GM12878 (cell line): ENCODE results near the gene VSIG10. TPM values are rescaled to one million over a fixed set of nuclear protein-coding genes. Genes with fewer than 3 reads are reported as not detected.

Source experiments
- ATAC-seq: fragments of 200-7000 bp; cut with Tn5 transposase; 3 replicates; pipeline ENCODE4 v1.9.1; 2020; ENCODE audit warnings: mild to moderate bottlenecking, moderate library complexity
- BruUV-seq: library from RNA; stranded (reverse); fragments of 400-500 nt; replicated peaks from 2 replicates; lab custom pipeline; 2021; lab: Mats Ljungman, UMichigan
- CTCF ChIA-PET: fragments of 300-600 bp; sonication (Branson Sonifier 250); formaldehyde crosslinking; extraction: SDS; loops from one replicate; lab custom pipeline; 2021; ENCODE audit warnings: inconsistent platforms; lab: Yijun Ruan, JAX
- POLR2A ChIA-PET: fragments of 350-600 bp; formaldehyde crosslinking; extraction: SDS; loops from one replicate; lab custom pipeline; 2021; ENCODE audit warnings: inconsistent platforms; lab: Charles Lee
- RAD21 ChIA-PET: fragments of 300-600 bp; sonication (Branson Sonifier 250); formaldehyde crosslinking; loops from one replicate; lab custom pipeline; 2023; ENCODE audit warnings: antibody characterized with exemption; ENCODE audit not compliant: unreplicated experiment; lab: Charles Lee
- SMC1A ChIA-PET: fragments of 300-600 bp; sonication (Branson Sonifier 250); formaldehyde crosslinking; loops from one replicate; lab custom pipeline; 2023; ENCODE audit not compliant: unreplicated experiment, uncharacterized antibody; lab: Charles Lee
- DNase-seq: peaks from one replicate; pipeline ENCODE4 v3.0.0-alpha.2; 2011; ENCODE audit warnings: low read depth, low spot score
- FAIRE-seq: peaks from 3 replicates; lab custom pipeline; 2011; peaks lifted over from hg19 to GRCh38; lab: Jason Lieb, UNC
- H2AFZ ChIP-seq: 2 replicates; pipeline ENCODE4 v1.6.0; 2011; ENCODE audit warnings: low read depth, low read length, control low read depth; ENCODE audit not compliant: control insufficient read depth
- H3K27ac ChIP-seq: 2 replicates; pipeline ENCODE4 v1.5.1; 2011; ENCODE audit warnings: control low read depth; ENCODE audit not compliant: control insufficient read depth, insufficient read depth
- H3K27me3 ChIP-seq, 2 experiments: replicated peaks in 1 of 2; 2 replicates each; pipeline versions ENCODE4 v1.6.0 to v1.6.1; 2011; ENCODE audit warnings: low read length in 1 of 2; ENCODE audit not compliant: control insufficient read depth in 2 of 2, insufficient read depth in 2 of 2
- H3K36me3 ChIP-seq, 2 experiments: 2 replicates each; pipeline ENCODE4 v1.5.1; 2011; ENCODE audit warnings: low read length in 1 of 2; ENCODE audit not compliant: control insufficient read depth in 2 of 2, insufficient read depth in 2 of 2
- H3K4me1 ChIP-seq: 2 replicates; pipeline ENCODE4 v1.6.1; 2011; ENCODE audit warnings: mild to moderate bottlenecking, low read length, moderate library complexity, mixed read lengths; ENCODE audit not compliant: control insufficient read depth, insufficient read depth
- H3K4me2 ChIP-seq: 2 replicates; pipeline ENCODE4 v1.6.0; 2011; ENCODE audit warnings: control low read depth; ENCODE audit not compliant: control insufficient read depth, insufficient read depth
- H3K4me3 ChIP-seq: fragments of 200-600 bp; sonication (generic); 2 replicates; pipeline ENCODE4 v1.5.1; 2016
- H3K79me2 ChIP-seq: 2 replicates; pipeline ENCODE4 v1.6.0; 2011; ENCODE audit warnings: low read length; ENCODE audit not compliant: control insufficient read depth, insufficient read depth
- H3K9ac ChIP-seq: 2 replicates; pipeline ENCODE4 v1.8.0; 2011; ENCODE audit warnings: low read length, control low read depth, mixed read lengths; ENCODE audit not compliant: control insufficient read depth, insufficient read depth
- H3K9me3 ChIP-seq: replicated peaks from 3 replicates; pipeline ENCODE4 v1.5.1; 2011; ENCODE audit warnings: mild to moderate bottlenecking, low read length; ENCODE audit not compliant: control insufficient read depth, insufficient read depth
- H4K20me1 ChIP-seq: 2 replicates; pipeline ENCODE4 v1.6.0; 2011; ENCODE audit not compliant: control insufficient read depth, insufficient read depth
- ASH2L ChIP-seq: fragments of 300-600, 200-600 bp; sonication (generic); IDR thresholded peaks from 2 replicates; pipeline ENCODE4 v1.6.1; 2017; ENCODE audit warnings: low read depth, mild to moderate bottlenecking, borderline replicate concordance
- BRCA1 ChIP-seq: IDR thresholded peaks from 2 replicates; pipeline ENCODE4 v1.6.1; 2011; ENCODE audit warnings: low read depth, low read length, improper control_type of control experiment
- CBX3 ChIP-seq: fragments of 200-600 bp; sonication (generic); IDR thresholded peaks from 2 replicates; pipeline ENCODE4 v1.6.1; 2016; ENCODE audit warnings: low read depth, borderline replicate concordance
- CHD4 ChIP-seq: fragments of 200-600 bp; sonication (generic); IDR thresholded peaks from 2 replicates; pipeline ENCODE4 v1.6.1; 2016; ENCODE audit warnings: mild to moderate bottlenecking
- MTA2 ChIP-seq: fragments of 450-650 bp; IDR thresholded peaks from 2 replicates; pipeline ENCODE4 v1.6.1; 2016; ENCODE audit warnings: low read depth, mild to moderate bottlenecking, moderate library complexity
- NR2C2 ChIP-seq: IDR thresholded peaks from 2 replicates; pipeline ENCODE4 v1.6.1; 2011; ENCODE audit warnings: borderline replicate concordance, low read depth; ENCODE audit not compliant: control insufficient read depth, insufficient read length
- POLR2AphosphoS5 ChIP-seq: IDR thresholded peaks from 2 replicates; pipeline ENCODE4 v1.6.1; 2011; ENCODE audit warnings: mild to moderate bottlenecking, low read length, inconsistent platforms
- SMARCA5 ChIP-seq: fragments of 450-650 bp; IDR thresholded peaks from 2 replicates; pipeline ENCODE4 v1.6.1; 2017; ENCODE audit warnings: mild to moderate bottlenecking
- SMC3 ChIP-seq: IDR thresholded peaks from 2 replicates; pipeline ENCODE4 v1.6.1; 2011; ENCODE audit warnings: low read length, improper control_type of control experiment, borderline replicate concordance
- SREBF2 ChIP-seq: IDR thresholded peaks from 2 replicates; pipeline ENCODE4 v1.6.1; 2012; ENCODE audit warnings: mild to moderate bottlenecking, low read length
- TCF12 ChIP-seq: IDR thresholded peaks from 2 replicates; pipeline ENCODE4 v1.6.1; 2011; ENCODE audit warnings: low read depth, mild to moderate bottlenecking, low read length
- TCF3 ChIP-seq: IDR thresholded peaks from 2 replicates; pipeline ENCODE4 v1.6.1; 2012; ENCODE audit warnings: low read depth, mild to moderate bottlenecking, low read length, borderline replicate concordance; ENCODE audit not compliant: insufficient read depth
- ZNF274 ChIP-seq: IDR thresholded peaks from one replicate; pipeline ENCODE4 v1.8.0; 2011; ENCODE audit not compliant: insufficient read length, insufficient read depth
- WGBS: methylation state at CpG from one replicate; pipeline ENCODE4 v1.1.6; 2016; ENCODE audit warnings: low lambda C conversion rate; ENCODE audit not compliant: insufficient replicate concordance, insufficient coverage; ENCODE audit errors: missing lambda C conversion rate; 5-methylcytosine and 5-hydroxymethylcytosine counted together
- in situ Hi-C: fragments of 300-500 bp; cut with MboI; formaldehyde crosslinking; loops from 9 replicates; pipeline ENCODE4 v1.14.3; 2018; ENCODE audit warnings: mixed read lengths
- intact Hi-C: fragments of 100-400 bp; cut with micrococcal nuclease; formaldehyde crosslinking; loops from one replicate; pipeline ENCODE4 v1.14.2; 2022; ENCODE audit not compliant: unreplicated experiment
- polyA plus RNA-seq, 11 experiments: library from polyadenylated mRNA; depleted of rRNA in 4 of 11; unstranded in 6 of 11; stranded (reverse) in 5 of 11; fragments of >200 nt; fragmentation: Nextera tagmentation in 4 of 11; fragmentation: Illumina TruSeq in 1 of 11; extraction: Ambion mirVana in 4 of 11; extraction: Trizol in 1 of 11; gene quantifications; 1 replicate in 1 of 11; 2 replicates in 10 of 11; pipeline versions ENCODE4 v1.2.1 to v1.2.3, GENCODE V29; 2011 to 2016; ENCODE audit warnings: inconsistent platforms in 2 of 11, missing spikeins in 2 of 11, low read depth in 1 of 11
- total RNA-seq, 4 experiments: library from RNA; depleted of rRNA in 3 of 4; stranded (reverse); fragments of >200 nt in 3 of 4; fragmentation: Illumina TruSeq in 1 of 4; extraction: Trizol in 1 of 4; gene quantifications; 2 replicates each; pipeline versions ENCODE4 v1.2.1 to v1.2.3, GENCODE V29; 2013 to 2021
- TF ChIP-seq, protein P1 (sequence below): IDR thresholded peaks from 2 replicates; pipeline ENCODE4 v1.6.1; 2011; ENCODE audit warnings: borderline replicate concordance, low read depth, mild to moderate bottlenecking, moderate library complexity, mixed read lengths, low read length; ENCODE audit not compliant: insufficient read depth; ENCODE audit errors: extremely low read length
- TF ChIP-seq, protein P2 (sequence below): fragments of 450-650 bp; IDR thresholded peaks from 2 replicates; pipeline ENCODE4 v1.6.1; 2014; ENCODE audit warnings: mild to moderate bottlenecking
- TF ChIP-seq, protein P3 (sequence below): fragments of 450-650 bp; IDR thresholded peaks from 2 replicates; pipeline ENCODE4 v1.6.1; 2016; ENCODE audit warnings: mild to moderate bottlenecking

VSIG10 gene
- total and polyA plus RNA-seq, 10 of the 15 experiments (the other 5 are each of a cell fraction or from before 2014, with no cell fraction given), result 3.4 to 10.2 (median 5.8) TPM

DNA sequence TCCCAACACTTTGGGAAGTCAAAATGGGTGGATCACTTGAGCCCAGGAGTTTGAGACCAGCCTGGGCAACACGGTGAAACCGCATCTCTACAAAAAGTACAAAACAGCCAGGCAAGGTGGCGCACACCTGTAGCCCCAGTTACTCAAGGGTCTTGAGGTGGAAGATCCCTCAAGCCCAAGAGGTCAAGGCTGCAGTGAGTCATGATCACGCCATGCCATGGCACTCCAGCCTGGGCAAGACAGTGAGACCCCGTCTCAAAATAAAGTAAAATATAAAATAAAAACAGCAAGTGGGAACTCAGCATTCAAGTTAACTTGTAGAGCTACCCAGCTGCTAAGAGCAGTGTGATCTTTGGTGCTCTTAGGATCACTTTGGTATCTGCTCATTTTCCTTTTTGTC is 74.6 kb downstream of the VSIG10 start:
- peaks cover 18 to 45% of the 10 kb centered on the region in 2 experiments for H3K36me3 ChIP-seq
- no peak overlapping the region for H3K9ac ChIP-seq
- RAD21 ChIA-PET, result interaction anchor here (1.3 kb wide), 1 partner anchor 154 kb away, joined by 3 read pairs; no protein-coding TSS in a partner anchor
- no peaks in the 10 kb centered on the region for H4K20me1 ChIP-seq
- H3K4me2 ChIP-seq, result no peak overlapping the region
- 98% methylated on average over 5 of the region's 5 CpGs for WGBS
- FAIRE-seq (no peak), ATAC-seq (no peak), DNase-seq (no peak)
- intact Hi-C loops, result no loop called here
- H3K4me1 ChIP-seq, result no peaks in the 10 kb centered on the region
- SMC1A ChIA-PET, result no interaction called here
- H3K4me3 ChIP-seq, result no peak overlapping the region
- TF ChIP-seq BRCA1, result no peak
- TF ChIP-seq POLR2AphosphoS5, result peak; percentile 23; the same call in 1 of the 2 replicates
- no peak for TF ChIP-seq ZNF274
- POLR2A ChIA-PET, result no interaction called here
- H3K27me3 ChIP-seq, result no peaks in the 10 kb centered on the region
- in situ Hi-C loops, result no loop called here
- no peak overlapping the region for H3K27ac ChIP-seq
- H3K79me2 ChIP-seq, result no peaks in the 10 kb centered on the region
- BruUV-seq, result no TSS peak
- CTCF ChIA-PET, result interaction anchor here (0.7 to 1.5 kb wide), 3 partner anchors 36 to 154 kb away, joined by 3 to 4 read pairs (median 4); no protein-coding TSS in a partner anchor
- no peak overlapping the region for H2AFZ ChIP-seq
- no peaks in the 10 kb centered on the region for H3K9me3 ChIP-seq

DNA sequence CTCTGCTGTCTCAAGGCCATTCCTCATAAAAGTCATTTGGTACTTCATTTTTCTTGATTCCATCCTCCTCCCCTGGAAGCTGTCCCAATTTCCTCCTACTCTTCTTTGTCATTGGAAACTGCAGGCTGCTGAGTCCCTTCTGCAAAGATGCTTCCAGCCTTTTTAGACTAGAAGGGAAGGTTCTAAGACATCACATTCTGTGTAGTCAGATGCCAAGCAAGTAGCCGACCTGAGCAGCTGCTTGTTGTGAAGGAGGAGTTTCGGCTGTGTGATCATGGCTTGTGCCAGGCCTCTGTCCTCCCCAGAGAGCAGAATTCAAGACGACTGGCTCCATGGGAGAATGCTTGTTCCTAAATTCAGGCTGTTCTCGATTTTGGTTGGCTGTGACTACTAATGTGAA is 78.6 kb downstream of the VSIG10 start:
- H3K27ac ChIP-seq, result no peak overlapping the region
- in situ Hi-C loops (no loop called here), intact Hi-C loops (no loop called here)
- ChIA-PET POLR2A (no interaction called here), CTCF (no interaction called here), SMC1A (no interaction called here), RAD21 (no interaction called here)
- no peaks in the 10 kb centered on the region for H4K20me1 ChIP-seq
- no peaks in the 10 kb centered on the region for H3K4me1 ChIP-seq
- no peak overlapping the region for H3K9ac ChIP-seq
- DNase-seq, result no peak
- H2AFZ ChIP-seq, result no peak overlapping the region
- ATAC-seq, result no peak
- 55% methylated on average over 4 of the region's 4 CpGs for WGBS
- no peaks in the 10 kb centered on the region for H3K9me3 ChIP-seq
- H3K4me3 ChIP-seq, result no peak overlapping the region
- FAIRE-seq, result no peak
- no peak for TF ChIP-seq CHD4
- no peak for TF ChIP-seq SMC3
- no peak for TF ChIP-seq SREBF2
- TF ChIP-seq, protein P1, sequence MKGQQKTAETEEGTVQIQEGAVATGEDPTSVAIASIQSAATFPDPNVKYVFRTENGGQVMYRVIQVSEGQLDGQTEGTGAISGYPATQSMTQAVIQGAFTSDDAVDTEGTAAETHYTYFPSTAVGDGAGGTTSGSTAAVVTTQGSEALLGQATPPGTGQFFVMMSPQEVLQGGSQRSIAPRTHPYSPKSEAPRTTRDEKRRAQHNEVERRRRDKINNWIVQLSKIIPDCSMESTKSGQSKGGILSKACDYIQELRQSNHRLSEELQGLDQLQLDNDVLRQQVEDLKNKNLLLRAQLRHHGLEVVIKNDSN, result no peak
- no peak for TF ChIP-seq ZNF274
- no peak for TF ChIP-seq TCF12
- TF ChIP-seq, protein P2, sequence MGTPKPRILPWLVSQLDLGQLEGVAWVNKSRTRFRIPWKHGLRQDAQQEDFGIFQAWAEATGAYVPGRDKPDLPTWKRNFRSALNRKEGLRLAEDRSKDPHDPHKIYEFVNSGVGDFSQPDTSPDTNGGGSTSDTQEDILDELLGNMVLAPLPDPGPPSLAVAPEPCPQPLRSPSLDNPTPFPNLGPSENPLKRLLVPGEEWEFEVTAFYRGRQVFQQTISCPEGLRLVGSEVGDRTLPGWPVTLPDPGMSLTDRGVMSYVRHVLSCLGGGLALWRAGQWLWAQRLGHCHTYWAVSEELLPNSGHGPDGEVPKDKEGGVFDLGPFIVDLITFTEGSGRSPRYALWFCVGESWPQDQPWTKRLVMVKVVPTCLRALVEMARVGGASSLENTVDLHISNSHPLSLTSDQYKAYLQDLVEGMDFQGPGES, result no peak
- TF ChIP-seq TCF3, result no peak
- TF ChIP-seq, protein P3, sequence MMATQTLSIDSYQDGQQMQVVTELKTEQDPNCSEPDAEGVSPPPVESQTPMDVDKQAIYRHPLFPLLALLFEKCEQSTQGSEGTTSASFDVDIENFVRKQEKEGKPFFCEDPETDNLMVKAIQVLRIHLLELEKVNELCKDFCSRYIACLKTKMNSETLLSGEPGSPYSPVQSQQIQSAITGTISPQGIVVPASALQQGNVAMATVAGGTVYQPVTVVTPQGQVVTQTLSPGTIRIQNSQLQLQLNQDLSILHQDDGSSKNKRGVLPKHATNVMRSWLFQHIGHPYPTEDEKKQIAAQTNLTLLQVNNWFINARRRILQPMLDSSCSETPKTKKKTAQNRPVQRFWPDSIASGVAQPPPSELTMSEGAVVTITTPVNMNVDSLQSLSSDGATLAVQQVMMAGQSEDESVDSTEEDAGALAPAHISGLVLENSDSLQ, result no peak
- TF ChIP-seq MTA2, result no peak
- TF ChIP-seq NR2C2, result no peak
- no peak for TF ChIP-seq ASH2L
- no peak for TF ChIP-seq CBX3
- no peak for TF ChIP-seq SMARCA5
- no peaks in the 10 kb centered on the region for H3K79me2 ChIP-seq
- no TSS peak for BruUV-seq
- peaks cover 23 to 34% of the 10 kb centered on the region in 2 experiments for H3K36me3 ChIP-seq
- no peaks in the 10 kb centered on the region for H3K27me3 ChIP-seq
- no peak overlapping the region for H3K4me2 ChIP-seq
